Measurements from ENCODE around the gene DHRS4.
"Not testable (repeated sequence)": the region's sequence is repeated elsewhere in the genome, so short reads cannot be mapped to it uniquely, and the experiment has no call there.

DNA sequence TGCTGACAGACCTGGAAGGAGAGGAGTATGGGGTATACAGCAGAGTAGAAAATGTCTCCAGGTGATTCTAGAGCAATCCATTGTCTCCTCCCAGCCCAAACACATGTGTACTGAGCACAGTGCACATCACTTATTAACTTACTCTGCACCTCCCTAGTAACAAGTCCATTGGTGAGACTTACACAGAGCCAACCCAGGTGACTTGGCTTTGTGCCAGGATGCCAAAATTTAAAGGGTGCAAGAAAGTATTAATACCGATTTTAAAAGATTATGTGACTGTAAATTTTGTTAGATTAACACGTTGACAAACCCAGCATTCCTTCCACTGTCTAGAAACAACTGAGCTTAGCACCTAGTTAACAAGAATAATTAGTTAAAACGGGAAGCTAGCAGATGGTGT, 39.5 kb downstream of the DHRS4 start:
- TF ChIP-seq, protein P1, sequence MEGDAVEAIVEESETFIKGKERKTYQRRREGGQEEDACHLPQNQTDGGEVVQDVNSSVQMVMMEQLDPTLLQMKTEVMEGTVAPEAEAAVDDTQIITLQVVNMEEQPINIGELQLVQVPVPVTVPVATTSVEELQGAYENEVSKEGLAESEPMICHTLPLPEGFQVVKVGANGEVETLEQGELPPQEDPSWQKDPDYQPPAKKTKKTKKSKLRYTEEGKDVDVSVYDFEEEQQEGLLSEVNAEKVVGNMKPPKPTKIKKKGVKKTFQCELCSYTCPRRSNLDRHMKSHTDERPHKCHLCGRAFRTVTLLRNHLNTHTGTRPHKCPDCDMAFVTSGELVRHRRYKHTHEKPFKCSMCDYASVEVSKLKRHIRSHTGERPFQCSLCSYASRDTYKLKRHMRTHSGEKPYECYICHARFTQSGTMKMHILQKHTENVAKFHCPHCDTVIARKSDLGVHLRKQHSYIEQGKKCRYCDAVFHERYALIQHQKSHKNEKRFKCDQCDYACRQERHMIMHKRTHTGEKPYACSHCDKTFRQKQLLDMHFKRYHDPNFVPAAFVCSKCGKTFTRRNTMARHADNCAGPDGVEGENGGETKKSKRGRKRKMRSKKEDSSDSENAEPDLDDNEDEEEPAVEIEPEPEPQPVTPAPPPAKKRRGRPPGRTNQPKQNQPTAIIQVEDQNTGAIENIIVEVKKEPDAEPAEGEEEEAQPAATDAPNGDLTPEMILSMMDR (IDR thresholded peaks at IDR 0.05; ENCODE audit: low read length): not testable (repeated sequence)
- not testable (repeated sequence) for TF ChIP-seq EZH2 (IDR thresholded peaks at IDR 0.05; ENCODE audit: borderline replicate concordance, low read length)
